Measurements from ENCODE around the gene KDM4C. TPM values are rescaled to one million over a fixed set of nuclear protein-coding genes. Genes with fewer than 3 reads are reported as not detected.

KDM4C gene
- total RNA-seq, 1 experiment from 2014 or later, result 16.8 TPM

DNA sequence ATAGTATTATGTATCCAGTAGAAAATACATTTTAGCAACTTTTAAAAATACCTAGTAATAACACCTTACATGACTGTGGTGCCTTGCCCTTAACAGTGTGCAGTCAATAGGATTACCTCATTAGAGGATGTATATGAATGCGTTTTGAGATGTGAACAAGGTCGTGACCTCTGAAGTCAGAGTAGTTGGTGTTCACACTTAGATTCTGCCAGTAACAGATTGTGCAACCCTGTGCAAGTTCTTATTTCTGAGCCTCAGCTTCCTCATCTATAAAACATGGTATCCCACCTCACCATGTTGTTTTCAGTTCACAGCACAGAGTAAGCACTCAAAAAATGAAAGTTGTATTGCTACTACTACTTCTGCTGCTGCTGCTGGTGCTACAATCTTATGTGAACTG lies 347.3 kb downstream of the KDM4C start:
- Histone ChIP-seq H3K4me1 (ENCODE audit: control insufficient read depth in 1 of 2, insufficient read depth in 2 of 2, low read length in 2 of 2) (no peaks in the 10 kb centered on the region), H3K9me2 (ENCODE audit: insufficient read depth) (no peaks in the 10 kb centered on the region), H4K20me1 (ENCODE audit: insufficient read depth) (no peaks in the 10 kb centered on the region), H3K27ac (ENCODE audit: low read depth, low read length) (no peak overlapping the region), H3K36me3 (ENCODE audit: control insufficient read depth in 1 of 2, insufficient read depth in 2 of 2, low read length in 2 of 2) (no peaks in the 10 kb centered on the region), H3K79me2 (ENCODE audit: insufficient read depth, low read length) (no peaks in the 10 kb centered on the region), H3K4me2 (ENCODE audit: low read length) (no peak overlapping the region), H3K9me3 (ENCODE audit: control insufficient read depth in 1 of 2, insufficient read depth in 1 of 2, low read depth in 1 of 2, low read length in 2 of 2) (no peaks in the 10 kb centered on the region), H3K27me3 (ENCODE audit: insufficient read depth, low read length) (no peaks in the 10 kb centered on the region), H3K4me3 (replicated peaks in 1 of 2; ENCODE audit: low read depth in 1 of 2, low read length in 2 of 2) (no peak overlapping the region), H3K9ac (ENCODE audit: low read length) (no peak overlapping the region), H2AFZ (ENCODE audit: low read depth, low read length, poor library complexity, severe bottlenecking) (no peak overlapping the region)
- ChIA-PET RAD21 (ENCODE audit: low non-redundant PET in 1 of 2, low total read pairs in 2 of 2, uncharacterized antibody in 2 of 2, unreplicated experiment in 2 of 2) (no interaction called here), POLR2A (no interaction called here), CTCF (no interaction called here)
- DNase-seq (ENCODE audit: low read depth, low spot score) (no peak), ATAC-seq (no peak)
- no TSS peak for BruUV-seq (replicated peaks)
- intact Hi-C loops (cut with micrococcal nuclease), result no loop called here
- no peak for TF ChIP-seq FOSL1 (IDR thresholded peaks at IDR 0.05; ENCODE audit: low read depth)
- TF ChIP-seq CBX3 (IDR thresholded peaks at IDR 0.05; ENCODE audit: low read depth), result no peak
- TF ChIP-seq, protein P1, sequence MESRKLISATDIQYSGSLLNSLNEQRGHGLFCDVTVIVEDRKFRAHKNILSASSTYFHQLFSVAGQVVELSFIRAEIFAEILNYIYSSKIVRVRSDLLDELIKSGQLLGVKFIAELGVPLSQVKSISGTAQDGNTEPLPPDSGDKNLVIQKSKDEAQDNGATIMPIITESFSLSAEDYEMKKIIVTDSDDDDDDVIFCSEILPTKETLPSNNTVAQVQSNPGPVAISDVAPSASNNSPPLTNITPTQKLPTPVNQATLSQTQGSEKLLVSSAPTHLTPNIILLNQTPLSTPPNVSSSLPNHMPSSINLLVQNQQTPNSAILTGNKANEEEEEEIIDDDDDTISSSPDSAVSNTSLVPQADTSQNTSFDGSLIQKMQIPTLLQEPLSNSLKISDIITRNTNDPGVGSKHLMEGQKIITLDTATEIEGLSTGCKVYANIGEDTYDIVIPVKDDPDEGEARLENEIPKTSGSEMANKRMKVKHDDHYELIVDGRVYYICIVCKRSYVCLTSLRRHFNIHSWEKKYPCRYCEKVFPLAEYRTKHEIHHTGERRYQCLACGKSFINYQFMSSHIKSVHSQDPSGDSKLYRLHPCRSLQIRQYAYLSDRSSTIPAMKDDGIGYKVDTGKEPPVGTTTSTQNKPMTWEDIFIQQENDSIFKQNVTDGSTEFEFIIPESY (IDR thresholded peaks at IDR 0.05; ENCODE audit: extremely low read depth, insufficient replicate concordance, low read length), result no peak
- no peak for TF ChIP-seq EZH2 (IDR thresholded peaks at IDR 0.05)
- TF ChIP-seq, protein P2, sequence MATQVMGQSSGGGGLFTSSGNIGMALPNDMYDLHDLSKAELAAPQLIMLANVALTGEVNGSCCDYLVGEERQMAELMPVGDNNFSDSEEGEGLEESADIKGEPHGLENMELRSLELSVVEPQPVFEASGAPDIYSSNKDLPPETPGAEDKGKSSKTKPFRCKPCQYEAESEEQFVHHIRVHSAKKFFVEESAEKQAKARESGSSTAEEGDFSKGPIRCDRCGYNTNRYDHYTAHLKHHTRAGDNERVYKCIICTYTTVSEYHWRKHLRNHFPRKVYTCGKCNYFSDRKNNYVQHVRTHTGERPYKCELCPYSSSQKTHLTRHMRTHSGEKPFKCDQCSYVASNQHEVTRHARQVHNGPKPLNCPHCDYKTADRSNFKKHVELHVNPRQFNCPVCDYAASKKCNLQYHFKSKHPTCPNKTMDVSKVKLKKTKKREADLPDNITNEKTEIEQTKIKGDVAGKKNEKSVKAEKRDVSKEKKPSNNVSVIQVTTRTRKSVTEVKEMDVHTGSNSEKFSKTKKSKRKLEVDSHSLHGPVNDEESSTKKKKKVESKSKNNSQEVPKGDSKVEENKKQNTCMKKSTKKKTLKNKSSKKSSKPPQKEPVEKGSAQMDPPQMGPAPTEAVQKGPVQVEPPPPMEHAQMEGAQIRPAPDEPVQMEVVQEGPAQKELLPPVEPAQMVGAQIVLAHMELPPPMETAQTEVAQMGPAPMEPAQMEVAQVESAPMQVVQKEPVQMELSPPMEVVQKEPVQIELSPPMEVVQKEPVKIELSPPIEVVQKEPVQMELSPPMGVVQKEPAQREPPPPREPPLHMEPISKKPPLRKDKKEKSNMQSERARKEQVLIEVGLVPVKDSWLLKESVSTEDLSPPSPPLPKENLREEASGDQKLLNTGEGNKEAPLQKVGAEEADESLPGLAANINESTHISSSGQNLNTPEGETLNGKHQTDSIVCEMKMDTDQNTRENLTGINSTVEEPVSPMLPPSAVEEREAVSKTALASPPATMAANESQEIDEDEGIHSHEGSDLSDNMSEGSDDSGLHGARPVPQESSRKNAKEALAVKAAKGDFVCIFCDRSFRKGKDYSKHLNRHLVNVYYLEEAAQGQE (IDR thresholded peaks at IDR 0.05; ENCODE audit: low read depth), result no peak
- TF ChIP-seq EZH2phosphoT487 (IDR thresholded peaks at IDR 0.05; ENCODE audit: borderline replicate concordance), result no peak
- no peak for TF ChIP-seq YY1 (IDR thresholded peaks at IDR 0.05; ENCODE audit: extremely low read depth, insufficient replicate concordance, low read depth, low read length)
- no peak for TF ChIP-seq CEBPB (IDR thresholded peaks at IDR 0.05; ENCODE audit: low read depth)
- no peak for TF ChIP-seq POLR2AphosphoS5 (IDR thresholded peaks at IDR 0.05; ENCODE audit: low read depth, low read length)
- TF ChIP-seq POLR2A (IDR thresholded peaks at IDR 0.05; ENCODE audit: borderline replicate concordance, extremely low read depth, insufficient read depth, insufficient read length), result no peak
- no peak for TF ChIP-seq ELF1 (IDR thresholded peaks at IDR 0.05; ENCODE audit: borderline replicate concordance, low read depth)
- no peak for TF ChIP-seq TCF7L2 (IDR thresholded peaks at IDR 0.05; ENCODE audit: borderline replicate concordance, extremely low read depth, insufficient read depth, insufficient read length)
